ENCODE measurements around the gene TTLL3. TPM values are rescaled to one million over a fixed set of nuclear protein-coding genes. Genes with fewer than 3 reads are reported as not detected.

The TTLL3 gene
- total and polyA plus RNA-seq, 2 of the 13 experiments (the other 11 are each of a cell fraction or from before 2014, with no cell fraction given) = 9.5 to 51.2 TPM

DNA sequence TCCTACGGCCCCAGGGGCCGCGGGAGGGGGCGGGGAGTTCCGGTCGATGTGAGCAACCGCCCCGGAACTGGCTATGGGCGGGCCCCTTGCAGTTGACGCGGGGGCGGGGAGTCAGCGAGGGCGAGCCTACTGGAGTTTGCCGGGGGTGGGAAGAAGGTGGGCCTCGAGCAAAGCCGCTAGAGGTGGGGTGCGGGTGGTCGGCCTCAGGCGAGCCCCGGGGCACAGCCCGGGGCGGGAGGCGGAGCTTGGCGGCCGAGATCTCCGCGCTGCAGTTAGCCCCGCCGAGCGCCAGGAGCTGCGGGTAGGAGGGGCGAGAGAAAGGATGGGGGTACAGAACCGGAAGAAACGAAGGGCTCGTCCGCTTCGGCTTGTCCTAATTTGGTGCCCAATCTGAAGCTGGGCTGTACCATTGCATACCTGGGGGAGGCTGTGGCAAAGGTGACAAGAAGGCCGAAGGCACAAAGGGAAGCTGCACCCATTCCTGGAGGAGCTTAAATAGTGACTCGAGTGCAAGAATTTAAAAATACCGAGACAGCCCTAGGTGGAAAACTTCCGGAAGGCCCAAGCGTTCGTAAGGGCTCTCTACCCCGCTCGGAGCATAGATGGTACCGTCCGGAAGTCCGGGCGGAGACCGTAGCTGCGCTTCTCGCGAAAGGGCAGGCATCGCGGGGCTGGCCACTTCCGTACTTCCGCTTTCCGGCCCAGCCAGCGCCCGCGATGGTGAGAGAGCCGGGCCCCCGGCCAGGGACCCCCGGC, 17.5 kb upstream of the TTLL3 start, which contains the start of the genes ARPC4 and TADA3 (continued):
- TF ChIP-seq MAF1 (CRISPR knock-in tag; IDR thresholded peaks at IDR 0.05; ENCODE audit: borderline replicate concordance) (0 out of 2 replicates have a peak, but pooled peaks have one; percentile 57), NCOA2 (CRISPR knock-in tag; IDR thresholded peaks at IDR 0.05) (no peak; the same call in 1 of the 2 replicates), SP2 (CRISPR knock-in tag; IDR thresholded peaks at IDR 0.05) (peak; percentile 62), NRL (CRISPR knock-in tag; IDR thresholded peaks at IDR 0.05; ENCODE audit: borderline replicate concordance) (peak; percentile 16; the same call in 1 of the 2 replicates), MTA3 (CRISPR knock-in tag; IDR thresholded peaks at IDR 0.05) (no peak), POLR2A (IDR thresholded peaks at IDR 0.05; ENCODE audit: insufficient read depth in 1 of 2, low read depth in 2 of 2, low read length in 2 of 2) (peak; percentile 52), ZSCAN22 (CRISPR knock-in tag; IDR thresholded peaks at IDR 0.05) (no peak), ELF3 (CRISPR knock-in tag; IDR thresholded peaks at IDR 0.05) (peak; percentile 81), ZSCAN20 (CRISPR knock-in tag; IDR thresholded peaks at IDR 0.05; ENCODE audit: borderline replicate concordance) (no peak), ATF7-NPFF (CRISPR knock-in tag; IDR thresholded peaks at IDR 0.05; ENCODE audit: low read depth) (0 out of 2 replicates have a peak, but pooled peaks have one; percentile 18), ZNF546 (CRISPR knock-in tag; conservative IDR thresholded peaks at IDR 0.05) (0 out of 2 replicates have a peak, but pooled peaks have one; percentile 49), ZNF205 (CRISPR knock-in tag; IDR thresholded peaks at IDR 0.05) (0 out of 2 replicates have a peak, but pooled peaks have one; percentile 13), POLR2G (IDR thresholded peaks at IDR 0.05; ENCODE audit: low read depth, low read length) (peak; percentile 82), ZNF230 (CRISPR knock-in tag; IDR thresholded peaks at IDR 0.05) (peak; percentile 16; the same call in 1 of the 2 replicates), POGZ (CRISPR knock-in tag; IDR thresholded peaks at IDR 0.05) (0 out of 2 replicates have a peak, but pooled peaks have one; percentile 19)
- TF ChIP-seq, protein P1, sequence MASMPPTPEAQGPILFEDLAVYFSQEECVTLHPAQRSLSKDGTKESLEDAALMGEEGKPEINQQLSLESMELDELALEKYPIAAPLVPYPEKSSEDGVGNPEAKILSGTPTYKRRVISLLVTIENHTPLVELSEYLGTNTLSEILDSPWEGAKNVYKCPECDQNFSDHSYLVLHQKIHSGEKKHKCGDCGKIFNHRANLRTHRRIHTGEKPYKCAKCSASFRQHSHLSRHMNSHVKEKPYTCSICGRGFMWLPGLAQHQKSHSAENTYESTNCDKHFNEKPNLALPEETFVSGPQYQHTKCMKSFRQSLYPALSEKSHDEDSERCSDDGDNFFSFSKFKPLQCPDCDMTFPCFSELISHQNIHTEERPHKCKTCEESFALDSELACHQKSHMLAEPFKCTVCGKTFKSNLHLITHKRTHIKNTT (CRISPR knock-in tag; IDR thresholded peaks at IDR 0.05) = no peak
- TF ChIP-seq, protein P2, sequence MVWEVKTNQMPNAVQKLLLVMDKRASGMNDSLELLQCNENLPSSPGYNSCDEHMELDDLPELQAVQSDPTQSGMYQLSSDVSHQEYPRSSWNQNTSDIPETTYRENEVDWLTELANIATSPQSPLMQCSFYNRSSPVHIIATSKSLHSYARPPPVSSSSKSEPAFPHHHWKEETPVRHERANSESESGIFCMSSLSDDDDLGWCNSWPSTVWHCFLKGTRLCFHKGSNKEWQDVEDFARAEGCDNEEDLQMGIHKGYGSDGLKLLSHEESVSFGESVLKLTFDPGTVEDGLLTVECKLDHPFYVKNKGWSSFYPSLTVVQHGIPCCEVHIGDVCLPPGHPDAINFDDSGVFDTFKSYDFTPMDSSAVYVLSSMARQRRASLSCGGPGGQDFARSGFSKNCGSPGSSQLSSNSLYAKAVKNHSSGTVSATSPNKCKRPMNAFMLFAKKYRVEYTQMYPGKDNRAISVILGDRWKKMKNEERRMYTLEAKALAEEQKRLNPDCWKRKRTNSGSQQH (CRISPR knock-in tag; IDR thresholded peaks at IDR 0.05; ENCODE audit: low read depth) = peak; percentile 68; the same call in 1 of the 2 replicates
- TF ChIP-seq, protein P3, sequence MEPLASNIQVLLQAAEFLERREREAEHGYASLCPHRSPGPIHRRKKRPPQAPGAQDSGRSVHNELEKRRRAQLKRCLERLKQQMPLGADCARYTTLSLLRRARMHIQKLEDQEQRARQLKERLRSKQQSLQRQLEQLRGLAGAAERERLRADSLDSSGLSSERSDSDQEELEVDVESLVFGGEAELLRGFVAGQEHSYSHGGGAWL (CRISPR knock-in tag; IDR thresholded peaks at IDR 0.05) = peak; percentile 33; the same call in 1 of the 2 replicates

Measured in HepG2 (cell line).